K562 treated with DMSO at 1 percent for 12 hours (cell line): ENCODE measurements around the gene RNF144A. TPM values are rescaled to one million over a fixed set of nuclear protein-coding genes. Genes with fewer than 3 reads are reported as not detected.

Experiments
- total RNA-seq: library from RNA; unstranded; fragments of 300-600 nt; gene quantifications from 2 replicates; pipeline ENCODE4 v1.2.3, GENCODE V29; 2022; ENCODE audit not compliant: insufficient read depth

Gene RNF144A
- 5.0 and 16.1 TPM in 2 replicates for total RNA-seq

DNA sequence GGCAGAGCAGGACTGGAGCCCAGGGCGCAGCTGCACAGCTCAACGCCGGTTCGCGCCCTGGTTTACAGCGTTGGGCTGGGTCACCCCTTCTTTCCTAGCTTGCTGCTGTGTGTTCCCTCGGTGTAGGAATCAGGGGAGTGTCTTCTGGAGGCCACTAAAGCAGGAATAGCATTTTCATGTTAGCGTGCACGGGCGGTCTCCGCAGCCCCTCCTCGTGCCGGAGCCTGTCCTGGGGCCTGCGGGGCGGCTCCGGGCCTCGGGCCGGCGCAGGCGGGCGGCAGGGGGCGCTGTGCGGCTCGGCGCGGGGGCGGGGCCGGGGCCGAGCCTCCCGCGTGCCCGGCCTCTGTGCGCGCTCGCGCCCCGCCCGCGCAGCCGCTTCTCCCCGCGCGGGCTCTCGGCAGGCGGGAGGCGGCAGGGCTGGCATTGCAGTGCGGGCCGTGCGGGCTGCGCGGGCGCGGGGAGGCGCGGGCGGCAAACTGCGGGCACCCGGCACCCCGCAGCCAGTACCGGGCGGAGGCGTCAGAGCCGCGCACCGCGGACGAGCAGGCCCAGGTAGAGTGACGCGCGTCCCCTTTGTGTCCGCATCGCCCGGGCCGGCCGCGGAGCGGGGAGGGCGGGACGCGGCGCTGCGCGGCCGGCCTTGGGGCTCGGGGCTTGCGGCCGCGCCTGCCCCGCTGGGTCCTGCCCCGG lies at the start of gene RNF144A:
Gene RNF144A (plus strand): TSS at position 342 of the 690 bp plus-strand sequence. CDS start 79,515 bp downstream, outside the sequence.

DNA sequence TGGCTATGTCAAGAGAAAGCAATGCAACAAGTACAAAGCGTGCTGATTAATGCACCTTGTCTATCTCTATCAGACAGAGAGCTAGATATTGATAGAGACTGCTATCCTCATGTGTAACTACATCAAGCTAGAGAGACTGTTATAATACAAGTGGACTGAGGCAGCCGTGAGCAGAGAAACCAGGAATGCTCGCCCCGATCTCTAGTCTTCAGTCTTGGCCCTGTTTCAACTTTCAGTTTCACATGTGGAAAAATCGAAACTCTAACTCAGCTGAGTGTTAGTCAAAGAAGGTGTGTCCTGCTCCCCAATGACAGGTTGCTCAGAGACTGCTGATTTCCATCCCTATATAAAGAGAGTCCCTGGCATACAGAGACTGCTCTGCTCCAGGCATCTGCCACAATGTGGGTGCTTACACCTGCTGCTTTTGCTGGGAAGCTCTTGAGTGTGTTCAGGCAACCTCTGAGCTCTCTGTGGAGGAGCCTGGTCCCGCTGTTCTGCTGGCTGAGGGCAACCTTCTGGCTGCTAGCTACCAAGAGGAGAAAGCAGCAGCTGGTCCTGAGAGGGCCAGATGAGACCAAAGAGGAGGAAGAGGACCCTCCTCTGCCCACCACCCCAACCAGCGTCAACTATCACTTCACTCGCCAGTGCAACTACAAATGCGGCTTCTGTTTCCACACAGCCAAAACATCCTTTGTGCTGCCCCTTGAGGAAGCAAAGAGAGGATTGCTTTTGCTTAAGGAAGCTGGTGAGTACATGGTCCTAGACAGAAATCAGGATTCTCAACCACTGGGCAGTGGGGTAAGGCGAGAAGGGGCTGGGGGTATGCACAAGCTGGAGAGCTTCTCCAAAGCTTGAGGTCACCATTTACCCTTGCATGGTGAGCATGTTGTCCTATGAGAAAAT lies 39.6 kb upstream of the RNF144A start, which contains the start of gene RSAD2:
Gene RSAD2 (plus strand): TSS at position 376 of the 903 bp plus-strand sequence. CDS start 24 bp downstream, at position 400.

Other genes starting within 250 kb of the RNF144A start
- 22.3 and 41.6 TPM in 2 replicates for gene CMPK2, start 51.5 kb upstream of the RNF144A start, total RNA-seq
- gene RSAD2, start 39.6 kb upstream of the RNF144A start, total RNA-seq = 0.22 and 4.6 TPM in 2 replicates